ENCODE data around the gene SEC14L2.

The SEC14L2 gene

DNA sequence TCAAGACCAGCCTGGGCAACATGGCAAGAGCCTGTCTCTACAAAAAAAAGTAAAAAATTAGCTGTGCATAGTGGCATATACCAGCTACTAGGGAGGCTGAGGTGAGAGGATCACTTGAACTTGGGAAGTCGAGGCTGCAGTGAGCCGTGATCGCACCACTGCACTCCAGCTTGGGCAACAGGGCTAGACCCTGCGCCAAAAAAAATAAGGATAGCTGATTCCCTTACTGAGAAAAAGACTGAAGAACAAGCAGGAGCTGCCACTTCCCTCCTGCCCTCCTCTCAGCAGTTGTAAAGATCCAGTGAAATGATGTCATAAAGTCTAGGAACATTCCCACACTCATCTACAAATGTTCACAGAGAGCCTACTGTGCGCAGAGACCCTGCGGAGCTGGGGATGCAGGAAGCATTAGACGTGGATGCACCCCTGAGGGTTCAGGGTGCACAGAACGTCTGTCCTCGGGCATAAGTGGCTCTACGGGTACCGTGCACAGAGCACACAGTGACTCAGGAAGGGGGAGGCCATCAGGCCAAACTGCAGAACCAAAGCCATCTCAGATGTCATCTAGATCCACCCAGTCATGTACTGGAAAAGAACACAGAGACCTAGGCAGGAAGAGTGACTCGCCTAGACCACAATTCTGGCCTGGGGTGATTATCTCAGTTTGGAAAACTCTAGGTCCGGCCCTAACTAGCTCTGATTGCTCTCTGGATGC lies 11.7 kb downstream of the SEC14L2 start:
- no peak for DNase-seq

DNA sequence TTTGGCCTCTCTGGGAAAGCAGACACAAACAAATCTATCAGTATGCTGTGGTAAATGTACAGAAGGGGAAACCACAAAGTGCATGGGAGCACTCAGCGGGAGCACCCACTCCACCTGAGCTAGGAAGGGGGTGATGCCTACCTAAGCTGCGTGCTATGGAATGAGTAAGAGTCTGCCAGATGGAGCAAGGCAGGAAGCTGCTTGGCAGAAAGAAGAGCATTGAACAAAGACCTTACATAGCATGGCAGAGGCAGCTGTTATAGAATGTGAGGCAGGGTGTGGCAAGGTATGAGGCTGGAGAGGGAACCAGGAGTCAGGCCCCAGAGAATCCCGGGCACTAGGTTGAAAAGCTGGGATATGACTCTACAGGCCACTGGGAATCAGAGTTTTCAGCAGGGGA lies 15.0 kb downstream of the SEC14L2 start:
- no peak for DNase-seq

DNA sequence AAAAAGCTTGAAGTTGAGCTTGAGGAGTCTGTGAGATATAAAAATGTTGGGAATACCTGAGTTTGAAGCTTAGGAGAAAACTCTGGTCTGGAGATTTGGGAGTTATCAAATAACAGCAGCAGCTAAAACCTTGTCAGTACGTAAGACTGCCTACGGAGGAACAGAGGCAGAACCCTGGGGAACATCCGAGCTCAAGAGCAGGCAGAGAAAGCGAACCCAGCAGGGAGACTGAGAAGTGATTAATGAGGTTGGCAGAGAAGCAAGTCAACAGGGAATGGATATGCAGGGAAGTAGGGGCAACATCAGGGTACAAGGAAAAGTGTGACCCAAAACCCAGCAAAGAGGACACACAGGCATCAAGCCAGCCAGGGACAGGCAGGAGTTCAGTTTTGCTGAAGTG lies 16.2 kb downstream of the SEC14L2 start:
- no peak for DNase-seq

DNA sequence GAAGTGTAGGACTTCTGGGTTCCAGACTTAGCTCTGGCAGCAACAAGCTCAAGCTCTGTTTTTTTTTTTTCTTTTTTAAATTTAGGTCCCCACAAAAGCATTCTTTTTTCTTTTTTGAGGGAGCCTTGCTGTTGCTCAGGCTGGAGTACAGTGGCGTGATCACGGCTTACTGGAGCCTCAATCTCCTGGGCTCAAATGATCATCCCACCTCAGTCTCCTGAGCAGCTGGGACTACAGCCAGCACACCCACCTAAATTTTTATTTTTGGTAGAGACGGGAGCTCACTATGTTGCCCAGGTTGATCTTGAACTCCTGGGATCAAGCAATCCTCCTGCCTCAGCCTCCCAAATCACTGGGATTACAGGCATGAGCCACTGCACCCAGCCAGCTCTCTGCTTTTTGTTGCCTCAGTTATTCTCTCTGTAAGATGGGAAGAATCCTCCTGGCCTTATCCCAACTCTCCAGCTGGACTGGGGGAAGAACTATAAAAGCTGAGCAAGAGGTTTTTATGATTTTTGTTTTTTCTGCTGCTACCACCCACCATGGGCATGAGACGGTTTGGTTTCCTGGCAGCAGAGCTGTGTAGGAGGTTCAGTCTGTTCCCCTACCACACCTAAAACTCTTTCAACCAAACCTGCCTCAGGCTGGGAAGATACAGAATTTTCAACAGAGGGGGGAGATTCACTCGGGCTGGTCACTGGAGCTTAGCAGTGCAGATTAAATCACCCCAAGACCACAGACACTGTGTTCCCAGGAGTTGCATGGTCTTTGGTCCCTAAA lies 17.1 kb downstream of the SEC14L2 start:
- DNase-seq = no peak

DNA sequence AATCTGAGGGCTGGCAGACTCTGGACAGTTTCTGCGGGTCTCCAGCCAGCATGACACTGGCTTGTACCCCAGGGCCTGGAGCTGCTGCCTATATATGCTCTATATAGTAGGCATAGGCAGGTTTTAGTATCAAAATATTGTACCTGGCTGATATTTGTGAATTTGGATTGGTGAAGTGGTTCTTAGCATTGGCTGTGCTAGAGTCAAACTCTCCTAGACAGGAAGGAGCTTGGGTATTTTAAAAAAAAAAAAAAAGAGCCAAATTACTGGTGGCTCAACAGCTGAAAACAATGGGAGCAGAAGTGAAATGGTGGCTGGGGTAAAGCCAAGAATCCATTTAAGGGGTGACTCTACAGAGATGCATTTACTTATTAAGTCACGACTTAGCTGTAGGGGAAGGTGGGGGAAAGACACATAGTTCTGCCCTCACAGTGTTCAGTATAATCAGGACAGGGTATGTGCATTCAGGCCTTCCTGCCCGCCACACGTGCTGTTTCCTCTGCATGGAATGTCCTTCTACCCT lies 17.8 kb downstream of the SEC14L2 start:
- no peak for DNase-seq

DNA sequence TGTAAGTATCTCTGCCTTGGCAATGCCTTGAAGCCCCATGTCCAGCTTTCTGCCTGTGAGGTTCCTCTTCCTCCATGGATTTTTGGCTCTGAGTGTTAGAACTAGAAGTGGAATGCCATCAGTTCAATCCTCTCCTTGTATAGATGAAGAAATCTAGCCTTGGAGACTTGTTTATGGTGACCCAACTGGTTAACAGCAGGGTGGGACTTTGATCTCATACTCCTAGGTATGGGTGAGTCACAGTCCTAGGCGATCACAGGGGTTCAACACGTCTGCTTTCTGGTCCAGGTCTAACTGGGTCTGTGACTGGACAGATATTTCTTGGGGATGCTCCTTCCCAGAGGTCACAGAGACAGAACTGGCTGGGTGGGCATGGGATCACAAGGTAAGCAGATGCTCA lies 19.6 kb downstream of the SEC14L2 start:
- no peak for DNase-seq

DNA sequence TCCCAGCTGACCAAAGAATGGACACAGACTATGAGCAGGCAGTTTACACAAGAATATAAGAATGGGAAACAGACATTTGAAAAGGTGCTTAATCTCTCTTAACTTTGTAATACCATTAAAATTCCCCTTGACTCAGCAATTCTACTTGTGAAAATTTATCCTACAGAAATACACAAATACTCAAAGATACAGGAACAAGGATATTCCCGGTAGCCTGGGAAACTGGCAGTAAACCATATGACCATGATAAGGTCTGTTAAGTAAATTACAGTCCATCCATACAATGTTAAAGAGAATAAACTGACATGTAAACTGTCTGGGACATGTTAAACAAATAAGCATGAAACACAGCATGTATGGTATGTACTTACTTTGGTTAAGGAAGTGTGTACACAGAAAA lies 20.0 kb downstream of the SEC14L2 start:
- DNase-seq = no peak

DNA sequence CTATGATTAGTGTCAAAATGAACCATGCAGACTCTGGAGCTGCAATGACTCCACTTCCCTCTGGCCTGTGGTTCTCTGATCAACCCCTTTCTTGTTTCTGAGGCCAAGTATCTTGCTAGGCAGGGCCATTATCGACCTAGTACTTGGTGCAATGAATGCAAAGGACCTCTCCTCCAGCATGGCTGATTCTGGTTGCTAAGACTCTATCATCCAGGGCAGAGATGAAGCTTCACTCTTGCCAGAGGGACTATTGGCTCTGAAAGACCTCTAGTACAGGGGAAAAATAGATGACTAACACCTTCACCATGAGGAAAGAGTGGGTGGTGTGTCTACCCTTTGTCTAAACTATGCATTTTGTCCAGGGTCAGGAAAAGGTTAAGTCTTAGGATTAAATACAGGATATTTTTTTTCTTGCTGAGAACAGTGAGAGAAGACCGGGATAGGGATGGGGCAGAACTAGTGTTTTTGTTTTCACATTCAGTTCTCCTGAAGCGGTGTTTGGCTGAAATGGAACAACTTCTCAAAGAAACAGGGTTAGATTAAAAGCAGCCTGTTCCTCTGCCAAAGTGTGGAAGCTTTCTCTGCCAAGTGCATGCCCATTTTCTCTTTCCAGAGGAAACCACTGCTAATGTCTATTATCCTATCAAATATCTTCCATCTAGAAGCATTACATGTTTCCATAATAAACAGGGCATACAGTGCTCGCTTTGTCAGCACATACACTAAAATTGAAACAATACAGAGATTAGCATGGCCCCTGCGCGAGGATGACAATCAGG lies 23.7 kb downstream of the SEC14L2 start:
- no peak for DNase-seq

DNA sequence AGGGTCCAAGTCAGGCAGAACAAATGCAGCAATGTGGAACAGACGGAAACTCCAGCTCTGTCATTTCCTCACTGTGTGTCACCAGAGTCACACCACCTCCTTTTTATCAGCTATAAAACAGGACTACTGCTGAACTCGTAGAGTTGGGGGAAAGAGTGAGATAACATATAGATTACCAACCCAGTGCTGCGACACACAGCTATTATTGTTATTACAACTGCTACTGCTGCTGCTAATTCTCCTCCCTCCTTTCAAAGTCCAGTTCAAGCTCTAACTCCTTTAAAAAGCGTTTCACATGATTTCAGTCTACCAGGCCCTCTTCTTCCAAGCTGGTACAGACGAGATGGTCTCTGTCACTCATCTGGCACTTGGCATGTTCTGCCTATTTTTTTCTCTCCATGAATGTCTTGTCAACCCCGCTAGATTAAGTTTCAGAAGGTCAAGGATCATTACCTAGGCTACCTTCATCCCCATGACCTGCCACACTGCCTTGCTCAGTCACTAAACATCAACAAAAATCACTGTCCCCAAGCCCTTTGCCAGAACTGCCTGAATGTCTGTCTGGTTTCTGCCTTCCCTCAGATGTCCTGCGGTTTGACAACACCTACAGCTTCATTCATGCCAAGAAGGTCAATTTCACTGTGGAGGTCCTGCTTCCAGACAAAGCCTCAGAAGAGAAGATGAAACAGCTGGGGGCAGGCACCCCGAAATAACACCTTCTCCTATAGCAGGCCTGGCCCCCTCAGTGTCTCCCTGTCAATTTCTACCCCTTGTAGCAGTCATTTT lies 25.1 kb downstream of the SEC14L2 start:
- no peak for DNase-seq

DNA sequence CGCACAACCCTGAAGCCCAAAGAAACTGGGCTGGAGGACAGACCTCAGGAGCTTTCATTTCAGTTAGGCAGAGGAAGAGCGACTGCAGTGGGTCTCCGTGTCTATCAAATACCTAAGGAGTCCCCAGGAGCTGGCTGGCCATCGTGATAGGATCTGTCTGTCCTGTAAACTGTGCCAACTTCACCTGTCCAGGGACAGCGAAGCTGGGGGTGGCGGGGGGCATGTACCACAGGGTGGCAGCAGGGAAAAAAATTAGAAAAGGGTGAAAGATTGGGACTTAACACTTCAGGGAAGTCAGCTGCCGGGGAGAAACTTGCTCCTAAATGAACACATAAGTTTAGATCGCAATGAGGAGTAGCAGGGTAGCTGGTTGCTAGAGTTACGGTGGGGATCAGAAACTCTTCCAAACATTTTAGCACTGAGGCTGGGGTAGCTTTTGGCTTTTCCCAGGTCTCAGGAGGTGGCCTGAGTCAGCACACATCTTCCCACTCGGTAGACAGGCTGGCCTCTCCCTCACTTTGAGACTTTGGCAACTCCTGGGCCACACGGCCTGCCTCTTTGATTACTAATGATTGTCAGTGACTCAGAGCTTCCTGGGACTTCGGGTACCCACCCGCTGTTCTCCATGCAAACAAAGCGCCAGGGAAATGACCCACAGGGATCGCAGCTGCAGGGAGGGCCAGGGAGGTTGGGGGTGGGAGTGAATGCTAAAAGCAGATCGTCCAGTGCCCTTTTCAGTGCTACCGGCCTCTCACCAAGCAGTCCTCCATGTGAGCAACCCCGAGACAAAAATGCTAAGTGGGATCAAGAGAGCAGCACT lies 25.9 kb downstream of the SEC14L2 start:
- DNase-seq = peak; percentile 39

DNA sequence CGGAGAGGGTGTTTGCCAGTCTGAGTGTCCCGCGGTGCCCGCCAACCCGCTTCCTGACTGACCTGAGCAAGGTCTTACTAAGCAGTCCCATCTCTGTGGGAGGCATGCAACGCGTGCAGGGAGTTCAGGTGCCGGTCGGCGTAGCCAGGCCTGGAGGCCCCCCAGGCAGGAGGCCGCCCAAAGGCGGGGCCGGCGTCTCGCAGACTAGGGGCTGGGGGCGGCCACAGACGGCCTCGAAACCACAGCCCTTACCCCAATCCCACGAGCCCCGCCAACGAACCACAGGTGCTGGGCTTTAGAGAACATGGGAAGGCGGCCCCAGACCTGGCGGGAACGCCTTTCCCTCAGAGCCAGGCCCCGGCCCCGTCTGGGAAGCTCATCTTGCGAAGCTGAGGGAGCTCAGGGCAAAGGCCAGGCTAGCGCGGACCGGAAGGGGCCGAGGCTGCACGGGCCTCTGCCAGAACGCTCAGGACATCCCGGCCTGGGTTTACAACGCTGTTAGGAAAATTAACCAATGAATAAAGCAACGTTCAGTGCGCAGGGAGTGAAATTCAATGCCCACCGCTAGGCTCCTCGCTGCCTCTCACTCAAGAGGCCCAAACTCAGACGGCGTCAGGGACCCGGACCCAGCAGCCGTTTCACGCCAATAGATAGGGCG lies 26.6 kb downstream of the SEC14L2 start:
- no peak for DNase-seq

DNA sequence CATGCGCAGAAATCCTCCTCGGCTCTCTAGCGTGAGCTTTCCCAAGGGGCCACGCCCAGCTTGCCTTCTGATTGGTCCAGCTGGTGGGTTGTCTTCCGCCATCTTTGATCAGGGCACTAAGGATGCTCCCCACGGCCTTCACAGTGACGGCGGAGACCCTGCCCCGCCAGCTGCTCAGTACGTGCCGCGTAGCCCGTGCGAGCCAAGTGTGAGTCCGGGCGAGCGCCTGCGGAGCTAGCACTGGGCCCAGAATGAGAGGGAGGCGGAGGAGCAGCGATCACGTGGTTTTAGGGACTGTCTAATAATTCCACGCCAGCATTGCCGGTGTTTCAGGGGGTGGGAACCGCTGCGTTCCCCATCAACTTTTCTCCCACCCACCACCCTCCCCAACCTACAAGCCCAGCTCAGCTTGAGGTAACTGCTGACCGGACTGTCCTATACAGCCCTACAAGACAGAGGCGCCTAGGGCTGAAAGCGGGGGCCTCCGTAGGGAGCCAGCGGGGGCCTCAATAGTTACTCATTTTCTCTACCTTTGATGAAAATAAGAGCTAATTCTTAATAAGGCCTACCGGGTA lies 27.2 kb downstream of the SEC14L2 start:
- DNase-seq = peak; percentile 99

DNA sequence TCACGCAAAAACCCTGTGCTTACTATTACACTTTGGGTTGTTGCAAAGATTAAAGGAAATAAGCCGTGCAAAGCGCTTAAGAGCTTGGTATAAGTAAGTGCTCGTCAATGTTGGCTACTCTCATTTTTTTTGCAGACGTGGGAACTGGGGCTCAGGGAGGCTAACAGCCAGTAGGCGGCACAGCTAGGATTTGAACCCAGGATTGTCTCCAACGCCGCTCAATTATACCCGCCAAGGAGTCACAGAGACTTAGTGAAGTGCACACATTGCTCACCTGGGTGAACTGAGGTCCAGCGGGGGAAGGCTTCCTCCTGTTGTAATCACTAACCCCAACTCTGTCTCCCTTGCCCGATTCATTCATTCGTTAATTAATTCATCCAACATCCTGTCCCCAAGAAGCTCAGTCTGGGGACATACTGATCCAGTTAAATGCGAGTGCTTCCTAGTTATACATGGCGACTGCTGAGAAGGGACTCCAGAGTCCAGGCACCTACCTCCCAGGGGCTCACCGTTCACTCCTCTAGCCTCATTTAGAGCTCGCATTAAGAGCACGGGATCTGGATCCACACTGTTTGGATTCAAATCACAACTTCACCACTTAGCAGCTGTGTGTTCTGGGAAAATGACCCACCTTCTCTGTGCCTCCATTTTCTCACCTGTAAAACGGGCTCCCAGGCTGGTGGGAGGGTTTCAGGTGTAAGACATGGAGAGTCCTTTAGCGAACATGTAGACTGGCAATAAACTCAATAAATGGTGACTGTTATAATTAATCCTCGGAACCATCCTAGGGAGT lies 27.9 kb downstream of the SEC14L2 start:
- DNase-seq = peak; percentile 36

DNA sequence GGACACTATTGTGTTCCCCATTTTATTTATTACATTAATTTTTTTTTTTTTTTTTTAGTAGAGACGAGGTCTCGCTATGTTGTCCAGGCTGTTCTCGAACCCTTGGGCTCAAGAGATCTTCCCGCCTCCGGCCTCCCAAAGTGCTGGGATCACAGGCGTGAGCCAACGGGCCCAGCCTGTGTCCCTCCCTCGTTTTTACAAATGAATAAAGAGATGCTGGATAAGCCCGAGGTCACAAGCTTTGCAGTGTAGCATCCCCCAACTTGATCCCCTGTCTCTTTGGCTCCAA lies 28.5 kb downstream of the SEC14L2 start:
- DNase-seq = no peak

DNA sequence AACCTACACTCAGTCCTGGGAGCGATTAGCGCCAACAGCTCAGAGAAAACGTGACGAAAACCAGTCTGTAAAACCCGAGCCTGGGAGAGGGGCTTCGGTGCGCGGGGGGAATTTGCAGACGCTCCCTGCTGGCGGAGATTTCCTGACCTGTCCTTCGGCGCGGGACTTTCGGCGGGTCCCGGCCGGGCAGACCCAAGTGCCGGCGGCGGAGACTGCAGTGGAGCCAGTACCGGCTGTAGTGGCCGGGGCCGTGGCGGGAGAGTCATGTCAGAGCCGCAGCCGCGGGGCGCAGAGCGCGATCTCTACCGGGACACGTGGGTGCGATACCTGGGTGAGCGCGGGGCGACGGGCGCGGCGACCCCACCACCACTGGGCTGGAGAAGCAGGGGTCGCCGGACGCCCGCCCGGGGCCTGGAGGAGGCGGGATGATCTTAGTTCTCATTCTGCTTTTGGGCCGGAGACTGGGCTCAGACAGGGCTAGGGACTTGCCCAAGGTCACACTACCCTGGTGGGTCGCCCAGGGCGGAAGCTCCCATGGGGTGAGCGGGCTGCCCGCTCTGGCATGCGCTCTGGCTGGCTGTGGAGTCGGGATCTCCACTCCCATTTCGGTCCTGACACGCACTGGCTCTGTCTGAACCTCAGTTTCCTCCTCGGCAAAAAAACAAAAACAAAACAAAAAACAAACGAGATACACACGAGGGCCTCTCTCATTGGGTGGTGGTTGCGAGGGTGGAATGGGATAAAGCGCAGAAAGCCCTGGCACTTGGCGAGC lies 29.0 kb downstream of the SEC14L2 start, which contains the start of gene MTFP1:
TSS of gene MTFP1 (plus strand) at position 153 of the 772 bp plus-strand sequence. CDS start at position 265, 112 bp downstream.
- peak; percentile 40 for DNase-seq

DNA sequence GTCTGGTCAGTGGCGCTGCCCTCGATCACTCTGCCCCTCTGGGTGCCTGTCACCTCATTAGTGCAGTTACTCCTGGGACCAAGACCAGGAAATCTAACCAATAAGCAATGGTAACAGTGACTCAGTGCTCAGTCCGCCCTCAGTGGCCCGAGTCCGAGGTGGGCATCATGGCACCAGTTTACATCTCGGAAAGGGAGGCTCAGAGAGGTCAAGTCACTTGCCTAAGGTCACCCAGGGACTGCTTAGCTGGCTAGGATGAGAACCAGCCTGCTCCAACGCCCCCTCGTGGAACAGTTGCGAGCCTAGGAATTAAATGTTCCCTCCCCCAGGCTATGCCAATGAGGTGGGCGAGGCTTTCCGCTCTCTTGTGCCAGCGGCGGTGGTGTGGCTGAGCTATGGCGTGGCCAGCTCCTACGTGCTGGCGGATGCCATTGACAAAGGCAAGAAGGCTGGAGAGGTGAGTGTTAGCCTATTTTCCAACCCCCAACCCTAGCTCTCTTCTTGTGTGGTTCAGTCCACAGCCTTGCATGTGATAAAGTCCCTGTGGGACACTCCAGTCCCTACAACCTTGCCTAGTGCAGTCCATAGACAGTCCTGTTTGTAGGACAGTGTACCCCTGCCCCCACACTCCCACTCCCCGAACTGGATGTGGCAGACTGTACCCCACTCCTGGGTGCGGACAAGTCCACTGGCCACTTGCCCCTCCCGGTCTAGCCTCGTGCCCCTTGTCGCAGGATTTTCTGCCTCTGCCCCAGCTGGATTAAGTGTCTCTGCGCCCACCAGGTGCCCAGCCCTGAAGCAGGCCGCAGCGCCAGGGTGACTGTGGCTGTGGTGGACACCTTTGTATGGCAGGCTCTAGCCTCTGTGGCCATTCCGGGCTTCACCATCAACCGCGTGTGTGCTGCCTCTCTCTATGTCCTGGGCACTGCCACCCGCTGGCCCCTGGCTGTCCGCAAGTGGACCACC lies 29.9 kb downstream of the SEC14L2 start:
- peak; percentile 51 for DNase-seq

DNA sequence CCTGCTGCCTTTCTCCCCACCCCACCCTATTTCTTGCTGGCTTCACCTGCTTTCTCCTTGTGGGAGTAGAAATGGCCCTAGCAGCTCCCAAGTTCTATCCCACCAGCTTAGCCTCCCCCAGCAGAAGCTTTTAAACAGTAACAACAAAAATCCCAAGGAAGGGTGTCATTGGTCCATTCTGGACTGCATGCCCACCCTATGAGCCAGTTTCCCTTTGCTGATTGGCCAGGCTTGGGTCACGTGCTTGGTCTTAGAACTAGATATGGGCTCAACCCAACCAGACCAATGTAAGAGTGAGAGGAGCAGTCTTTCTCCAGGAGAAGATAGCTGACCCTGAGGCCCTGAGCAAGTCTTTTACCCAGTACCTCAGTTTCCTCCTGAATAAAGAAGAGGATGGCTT lies 31.1 kb downstream of the SEC14L2 start:
- no peak for DNase-seq

DNA sequence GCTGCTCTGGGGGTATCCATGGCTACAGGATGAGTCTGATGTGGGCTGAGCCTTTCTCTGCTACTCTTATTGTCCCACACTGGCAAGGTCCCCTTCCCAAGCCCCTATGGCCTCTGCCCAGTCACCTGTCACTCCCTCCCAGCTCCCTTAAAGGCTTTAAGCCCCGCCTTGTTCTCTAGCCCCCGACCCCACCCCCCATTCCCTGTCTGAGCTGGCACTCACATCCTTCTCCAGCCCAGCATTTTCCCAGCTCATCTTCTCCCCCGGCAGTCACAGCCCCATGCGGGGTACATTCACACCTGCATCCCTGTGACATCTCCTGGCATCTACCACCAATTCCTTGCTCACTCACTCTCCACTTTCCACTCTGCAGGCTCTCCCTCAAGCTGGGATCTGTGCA lies 33.1 kb downstream of the SEC14L2 start:
- DNase-seq = no peak

Measured in DMS153 (cell line).